GM19372 (cell line): ENCODE data around the gene P4HB.

Source experiments
- ATAC-seq: cut with Tn5 transposase; IDR thresholded peaks from one replicate; pipeline ENCODE4 v1.9.1; 2021; ENCODE audit warnings: mild to moderate bottlenecking, low read depth, moderate library complexity; ENCODE audit not compliant: unreplicated experiment

Gene P4HB

GRCh38 chr17:81869221-81870130, 9.1 kb upstream of the P4HB start:
- ATAC-seq, result no peak

- ATAC-seq, result no peak
Measured at GRCh38 chr17:81868674-81869220, 8.4 kb upstream of the P4HB start.

GRCh38 chr17:81867991-81868673, 7.8 kb upstream of the P4HB start:
- ATAC-seq, result no peak

- no peak for ATAC-seq
Measured at GRCh38 chr17:81867170-81867990, 7.0 kb upstream of the P4HB start.

- ATAC-seq, result no peak
Measured at GRCh38 chr17:81866440-81867169, 6.3 kb upstream of the P4HB start.

GRCh38 chr17:81865733-81866439, 5.6 kb upstream of the P4HB start:
- no peak for ATAC-seq

GRCh38 chr17:81865358-81865732, 5.0 kb upstream of the P4HB start:
- ATAC-seq, result no peak

- no peak for ATAC-seq
Measured at GRCh38 chr17:81863833-81864768, 3.8 kb upstream of the P4HB start.

- ATAC-seq, result no peak
Measured at GRCh38 chr17:81863123-81863675, 2.9 kb upstream of the P4HB start.

GRCh38 chr17:81860756-81861568, 627 bp upstream of the P4HB start:
- peak; percentile 71 for ATAC-seq

GRCh38 chr17:81858967-81859905, 1.1 kb downstream of the P4HB start:
- ATAC-seq, result no peak

GRCh38 chr17:81858170-81858966, 2.0 kb downstream of the P4HB start:
- no peak for ATAC-seq

GRCh38 chr17:81854974-81855774, 5.2 kb downstream of the P4HB start:
- no peak for ATAC-seq

GRCh38 chr17:81852237-81852636, 8.1 kb downstream of the P4HB start:
- no peak for ATAC-seq

- no peak for ATAC-seq
Measured at GRCh38 chr17:81851423-81851822, 8.9 kb downstream of the P4HB start.
